H1 (cell line): ENCODE data around the gene SKAP1. TPM values are rescaled to one million over a fixed set of nuclear protein-coding genes. Genes with fewer than 3 reads are reported as not detected.

Source experiments
- CTCF ChIA-PET: fragments of 300-600 bp; sonication (Branson Sonifier 250); formaldehyde crosslinking; loops from one replicate; lab custom pipeline; 2021; ENCODE audit not compliant: partially characterized antibody; lab: Charles Lee
- POLR2A ChIA-PET: fragments of 300-600 bp; sonication (Branson Sonifier 250); formaldehyde crosslinking; loops from one replicate; lab custom pipeline; 2021; ENCODE audit warnings: inconsistent platforms; ENCODE audit not compliant: partially characterized antibody; lab: Charles Lee
- DNase-seq, 2 experiments: peaks; one replicate each; pipeline versions ENCODE4 v3.0.0 to v3.0.0-alpha.2; 2010 to 2022; ENCODE audit warnings: low spot score in 2 of 2, low read depth in 1 of 2, mixed read lengths in 1 of 2
- FAIRE-seq: peaks from 2 replicates; lab custom pipeline; 2011; peaks lifted over from hg19 to GRCh38; lab: Jason Lieb, UNC
- H2AFZ ChIP-seq: 2 replicates; pipeline ENCODE4 v1.8.1; 2012; ENCODE audit warnings: low read length, inconsistent platforms
- H2AK5ac ChIP-seq: 2 replicates; pipeline ENCODE4 v1.6.1; 2013; ENCODE audit warnings: low read depth, low read length
- H2BK120ac ChIP-seq: replicated peaks from 2 replicates; pipeline ENCODE3; 2013; ENCODE audit warnings: low read depth, low read length, inconsistent platforms
- H2BK12ac ChIP-seq: 2 replicates; pipeline ENCODE4 v1.6.1; 2013; ENCODE audit warnings: low read depth, low read length
- H2BK15ac ChIP-seq: 2 replicates; pipeline ENCODE4 v1.6.1; 2013; ENCODE audit warnings: low read length
- H2BK20ac ChIP-seq: 2 replicates; pipeline ENCODE4 v1.6.1; 2013; ENCODE audit warnings: low read length
- H2BK5ac ChIP-seq: 2 replicates; pipeline ENCODE4 v1.6.1; 2013; ENCODE audit warnings: low read depth, low read length
- H3K14ac ChIP-seq: 2 replicates; pipeline ENCODE4 v1.6.1; 2013; ENCODE audit warnings: inconsistent platforms; ENCODE audit not compliant: insufficient read length
- H3K18ac ChIP-seq: 2 replicates; pipeline ENCODE4 v1.6.1; 2013; ENCODE audit warnings: low read length; ENCODE audit errors: extremely low read depth
- H3K23ac ChIP-seq: 2 replicates; pipeline ENCODE4 v1.6.1; 2013; ENCODE audit warnings: inconsistent platforms; ENCODE audit not compliant: insufficient read length
- H3K23me2 ChIP-seq: 2 replicates; pipeline ENCODE4 v1.6.1; 2013; ENCODE audit warnings: low read depth, low read length
- H3K27ac ChIP-seq: 2 replicates; pipeline ENCODE4 v1.6.1; 2011; ENCODE audit warnings: low read depth, low read length, inconsistent platforms
- H3K27me3 ChIP-seq, 4 experiments: replicated peaks in 1 of 4; 1 replicate in 1 of 4; 2 replicates in 3 of 4; pipeline versions ENCODE4 v1.6.1 to v1.8.1; 2011 to 2013; ENCODE audit warnings: low read length in 3 of 4, mild to moderate bottlenecking in 3 of 4, inconsistent platforms in 2 of 4, mixed read lengths in 2 of 4, moderate library complexity in 1 of 4; ENCODE audit not compliant: control insufficient read depth in 3 of 4, insufficient read depth in 3 of 4; ENCODE audit errors: extremely low read depth in 1 of 4
- H3K36me3 ChIP-seq, 4 experiments: 2 replicates each; pipeline versions ENCODE4 v1.6.1 to v1.8.1; 2011 to 2013; ENCODE audit warnings: mild to moderate bottlenecking in 4 of 4, low read length in 3 of 4, moderate library complexity in 2 of 4, control low read depth in 1 of 4, inconsistent platforms in 1 of 4; ENCODE audit not compliant: insufficient read depth in 4 of 4, control insufficient read depth in 2 of 4
- H3K4ac ChIP-seq: replicated peaks from 2 replicates; pipeline ENCODE3; 2013; ENCODE audit warnings: low read length, low read depth, mixed read lengths, inconsistent platforms; ENCODE audit not compliant: insufficient read length
- H3K4me1 ChIP-seq, 4 experiments: replicated peaks in 1 of 4; 1 replicate in 1 of 4; 2 replicates in 3 of 4; pipeline versions ENCODE4 v1.6.1 to v1.8.1; 2011 to 2013; ENCODE audit warnings: low read length in 3 of 4, inconsistent platforms in 2 of 4, mixed read lengths in 1 of 4; ENCODE audit not compliant: insufficient read depth in 4 of 4, control insufficient read depth in 3 of 4
- H3K4me2 ChIP-seq, 2 experiments: 2 replicates each; pipeline versions ENCODE4 v1.6.1 to v1.8.1; 2011 to 2013; ENCODE audit warnings: low read depth in 2 of 2, low read length in 2 of 2, control low read depth in 1 of 2, inconsistent platforms in 1 of 2, mild to moderate bottlenecking in 1 of 2; ENCODE audit not compliant: insufficient read depth in 1 of 2
- H3K4me3 ChIP-seq, 4 experiments: fragments of 200-600, 300-600 bp in 1 of 4; sonication (generic), shearing (Covaris generic), sonication (Bioruptor Twin) in 1 of 4; 2 replicates each; pipeline versions ENCODE4 v1.5.1 to v1.8.1; 2011 to 2016; ENCODE audit warnings: low read length in 4 of 4, low read depth in 3 of 4, control low read depth in 2 of 4, inconsistent platforms in 2 of 4, mild to moderate bottlenecking in 2 of 4, mixed read lengths in 1 of 4, moderate library complexity in 1 of 4; ENCODE audit not compliant: insufficient read depth in 2 of 4; ENCODE audit errors: extremely low read depth in 1 of 4
- H3K56ac ChIP-seq: replicated peaks from 2 replicates; pipeline ENCODE3; 2013; ENCODE audit warnings: low read depth, mild to moderate bottlenecking, mixed read lengths, low read length, inconsistent platforms; ENCODE audit not compliant: insufficient read length
- H3K79me1 ChIP-seq: 2 replicates; pipeline ENCODE4 v1.6.1; 2013; ENCODE audit warnings: low read depth, low read length, control low read depth
- H3K79me2 ChIP-seq, 2 experiments: 2 replicates each; pipeline versions ENCODE4 v1.6.1 to v1.8.1; 2012 to 2013; ENCODE audit warnings: low read length in 2 of 2, mild to moderate bottlenecking in 2 of 2, inconsistent platforms in 1 of 2; ENCODE audit not compliant: insufficient read depth in 2 of 2, control insufficient read depth in 1 of 2
- H3K9ac ChIP-seq, 4 experiments: replicated peaks in 1 of 4; 1 replicate in 1 of 4; 2 replicates in 3 of 4; pipeline versions ENCODE4 v1.6.1 to v1.8.1; 2011 to 2013; ENCODE audit warnings: low read depth in 3 of 4, low read length in 3 of 4, control low read depth in 2 of 4, mild to moderate bottlenecking in 2 of 4, moderate library complexity in 2 of 4, inconsistent platforms in 1 of 4; ENCODE audit errors: extremely low read depth in 1 of 4
- H3K9me3 ChIP-seq, 2 experiments: 2 replicates each; pipeline versions ENCODE4 v1.6.1 to v1.8.1; 2012 to 2013; ENCODE audit warnings: mild to moderate bottlenecking in 2 of 2, moderate library complexity in 2 of 2, control low read depth in 1 of 2, inconsistent platforms in 1 of 2, low read depth in 1 of 2, low read length in 1 of 2, mixed read lengths in 1 of 2; ENCODE audit not compliant: insufficient read depth in 2 of 2
- H4K20me1 ChIP-seq, 2 experiments: replicated peaks in 1 of 2; 2 replicates each; pipeline versions ENCODE3 to v1.8.1; 2011 to 2013; ENCODE audit warnings: inconsistent platforms in 2 of 2, low read length in 2 of 2, mild to moderate bottlenecking in 1 of 2; ENCODE audit not compliant: insufficient read depth in 2 of 2, control insufficient read depth in 1 of 2
- H4K5ac ChIP-seq: 2 replicates; pipeline ENCODE4 v1.6.1; 2013; ENCODE audit warnings: low read length, low read depth, mixed read lengths, inconsistent platforms; ENCODE audit not compliant: insufficient read length
- H4K8ac ChIP-seq: 2 replicates; pipeline ENCODE4 v1.8.0; 2013; ENCODE audit warnings: mild to moderate bottlenecking, moderate library complexity, low read length, inconsistent platforms; ENCODE audit not compliant: insufficient read depth; ENCODE audit errors: extremely low read depth
- H4K91ac ChIP-seq: replicated peaks from 2 replicates; pipeline ENCODE3; 2013; ENCODE audit warnings: low read length, mixed read lengths, inconsistent platforms; ENCODE audit not compliant: insufficient read length
- ASH2L ChIP-seq: fragments of 200-600, 300-600 bp; sonication (generic); IDR thresholded peaks from one replicate; pipeline ENCODE4 v1.7.1; 2017; ENCODE audit warnings: low read length
- CBX8 ChIP-seq: fragments of 300-800, 300-1000 bp; sonication (generic); IDR thresholded peaks from 2 replicates; pipeline ENCODE4 v1.7.1; 2016; ENCODE audit warnings: low read depth, low read length, borderline replicate concordance
- CTBP2 ChIP-seq: IDR thresholded peaks from 2 replicates; pipeline ENCODE4 v1.7.0; 2011; ENCODE audit warnings: borderline replicate concordance, mild to moderate bottlenecking, moderate library complexity, mixed read lengths, low read length; ENCODE audit not compliant: insufficient read depth, insufficient read length
- JUND ChIP-seq: IDR thresholded peaks from 2 replicates; pipeline ENCODE4 v1.6.1; 2011; ENCODE audit warnings: mild to moderate bottlenecking, improper control_type of control experiment, low read length
- NANOG ChIP-seq: IDR thresholded peaks from 2 replicates; pipeline ENCODE4 v1.6.1; 2011; ENCODE audit warnings: low read length, low read depth, mild to moderate bottlenecking, inconsistent platforms; ENCODE audit not compliant: insufficient read depth, poor library complexity, severe bottlenecking
- TEAD4 ChIP-seq: IDR thresholded peaks from 2 replicates; pipeline ENCODE4 v1.6.1; 2012; ENCODE audit warnings: low read depth, low read length, inconsistent platforms, mixed read lengths
- ZNF274 ChIP-seq: IDR thresholded peaks from 2 replicates; pipeline ENCODE4 v1.7.0; 2012; ENCODE audit warnings: low read length, borderline replicate concordance; ENCODE audit errors: extremely low read depth
- polyA plus RNA-seq, 7 experiments: library from polyadenylated mRNA; depleted of rRNA in 3 of 7; stranded (reverse) in 5 of 7; unstranded in 2 of 7; fragments of >200 nt in 5 of 7; fragments of 200-250 nt in 2 of 7; gene quantifications; 1 replicate in 5 of 7; 2 replicates in 1 of 7; 4 replicates in 1 of 7; pipeline versions ENCODE4 v1.2.1 to v1.2.3, GENCODE V29; 2011 to 2013; ENCODE audit warnings: missing spikeins in 2 of 7, mixed read lengths in 2 of 7
- total RNA-seq: library from RNA; stranded (reverse); fragmentation: NEBNext Ultra II Directional; extraction: Animal tissue kit (Norgen Biotek cat#: 25700); gene quantifications from 2 replicates; pipeline ENCODE4 v1.2.1, GENCODE V29; 2021

The SKAP1 gene
- total and polyA plus RNA-seq, 2 of the 8 experiments (the other 6 are each of a cell fraction or from before 2014, with no cell fraction given) = not detected

DNA sequence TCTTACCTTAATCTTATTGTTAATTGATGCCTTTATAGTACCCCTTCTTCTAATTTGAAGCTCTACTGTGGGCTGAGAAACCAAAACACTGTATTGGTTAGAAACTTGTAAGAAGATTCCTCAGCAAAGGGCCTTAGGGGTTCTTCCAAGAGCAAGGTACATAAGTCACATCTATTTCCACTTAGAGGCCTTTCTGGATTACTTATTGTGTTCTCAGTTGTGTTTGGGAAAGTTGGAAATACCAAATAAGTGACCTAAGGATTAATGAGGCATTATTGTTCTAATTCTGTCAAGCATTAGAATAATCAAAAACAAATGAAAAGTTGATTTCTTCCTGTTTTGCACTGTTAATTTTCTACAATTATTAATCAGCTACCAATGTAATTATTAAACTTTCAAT, 85.8 kb downstream of the SKAP1 start:
- H2BK12ac ChIP-seq = no peak overlapping the region
- H2BK20ac ChIP-seq = no peak overlapping the region
- no peak overlapping the region for H3K14ac ChIP-seq
- no peak overlapping the region for H2AK5ac ChIP-seq
- FAIRE-seq (no peak), DNase-seq (no peak)
- no peaks in the 10 kb centered on the region for H3K79me2 ChIP-seq
- H3K4me2 ChIP-seq = no peak overlapping the region
- H4K8ac ChIP-seq = no peak overlapping the region
- ChIA-PET POLR2A (no interaction called here), CTCF (interaction anchor here (0.7 to 2.8 kb wide), 7 partner anchors 8 to 500 kb away, joined by 3 to 6 read pairs (median 3); no protein-coding TSS in a partner anchor)
- H3K4me1 ChIP-seq = no peaks in the 10 kb centered on the region
- no peak overlapping the region for H2BK15ac ChIP-seq
- no peak overlapping the region for H3K4ac ChIP-seq
- H3K79me1 ChIP-seq = no peaks in the 10 kb centered on the region
- H4K5ac ChIP-seq = no peak overlapping the region
- H3K23ac ChIP-seq = no peak overlapping the region
- no peaks in the 10 kb centered on the region for H3K9me3 ChIP-seq
- H4K91ac ChIP-seq = no peak overlapping the region
- no peak overlapping the region for H3K4me3 ChIP-seq
- H3K23me2 ChIP-seq = no peaks in the 10 kb centered on the region
- H3K56ac ChIP-seq = no peak overlapping the region
- no peaks in the 10 kb centered on the region for H4K20me1 ChIP-seq
- H2BK120ac ChIP-seq = no peak overlapping the region
- H2BK5ac ChIP-seq = no peak overlapping the region
- no peaks in the 10 kb centered on the region for H3K27me3 ChIP-seq
- no peaks in the 10 kb centered on the region for H3K36me3 ChIP-seq
- no peak for TF ChIP-seq JUND
- no peak for TF ChIP-seq NANOG
- TF ChIP-seq ASH2L = no peak
- TF ChIP-seq CTBP2 = no peak
- no peak for TF ChIP-seq CBX8
- TF ChIP-seq ZNF274 = no peak
- TF ChIP-seq TEAD4 = no peak
- no peak overlapping the region for H3K9ac ChIP-seq
- no peak overlapping the region for H3K18ac ChIP-seq
- H3K27ac ChIP-seq = no peak overlapping the region
- no peak overlapping the region for H2AFZ ChIP-seq
